GM12891 (cell line): Measurements from ENCODE around the gene ABCB6.

Source experiments
- POLR2A ChIP-seq: IDR thresholded peaks from 2 replicates; pipeline ENCODE4 v1.6.1; 2011; ENCODE audit warnings: low read depth, low read length, control low read depth
- TAF1 ChIP-seq: IDR thresholded peaks from 2 replicates; pipeline ENCODE4 v1.6.1; 2011; ENCODE audit warnings: low read depth, low read length, control low read depth

GRCh38 chr2:219174146-219174545, 44.6 kb downstream of the ABCB6 start:
- TF ChIP-seq TAF1 = no peak
- TF ChIP-seq POLR2A = no peak
